HG03520 (cell line): Measurements from ENCODE around the gene SLC29A4.
"Not testable (repeated sequence)": the region's sequence is repeated elsewhere in the genome, so short reads cannot be mapped to it uniquely, and the experiment has no call there.

Experiments
- ATAC-seq: cut with Tn5 transposase; IDR thresholded peaks from one replicate; pipeline ENCODE4 v1.9.1; 2021; ENCODE audit warnings: mild to moderate bottlenecking, moderate library complexity; ENCODE audit not compliant: unreplicated experiment

Gene SLC29A4

GRCh38 chr7:5295039-5296014 lies 12.6 kb downstream of the SLC29A4 start:
- no peak for ATAC-seq

- ATAC-seq = no peak
These were observed 13.4 kb downstream of the SLC29A4 start for GRCh38 chr7:5296015-5296610.

- no peak for ATAC-seq
These were observed 14.0 kb downstream of the SLC29A4 start for GRCh38 chr7:5296611-5297226.

GRCh38 chr7:5300366-5300765 lies 17.6 kb downstream of the SLC29A4 start:
- no peak for ATAC-seq

GRCh38 chr7:5302577-5302976 lies 19.8 kb downstream of the SLC29A4 start:
- ATAC-seq = no peak

- ATAC-seq = no peak
These were observed 20.3 kb downstream of the SLC29A4 start for GRCh38 chr7:5303061-5303460.

- ATAC-seq = no peak
These were observed 21.1 kb downstream of the SLC29A4 start for GRCh38 chr7:5303591-5304505.

- not testable (repeated sequence) for ATAC-seq
These were observed 22.3 kb downstream of the SLC29A4 start for GRCh38 chr7:5305050-5305449.

GRCh38 chr7:5307221-5308142 lies 24.7 kb downstream of the SLC29A4 start:
- ATAC-seq = not testable (repeated sequence)

- ATAC-seq = no peak
These were observed 26.4 kb downstream of the SLC29A4 start for GRCh38 chr7:5309146-5309545.

GRCh38 chr7:5310822-5311405 lies 28.2 kb downstream of the SLC29A4 start:
- ATAC-seq = no peak

GRCh38 chr7:5312276-5313070 lies 29.7 kb downstream of the SLC29A4 start:
- not testable (repeated sequence) for ATAC-seq

- not testable (repeated sequence) for ATAC-seq
These were observed 30.5 kb downstream of the SLC29A4 start for GRCh38 chr7:5313076-5313885.

- no peak for ATAC-seq
These were observed 32.1 kb downstream of the SLC29A4 start for GRCh38 chr7:5314864-5315263.

GRCh38 chr7:5315761-5316160 lies 33.0 kb downstream of the SLC29A4 start:
- ATAC-seq = no peak

GRCh38 chr7:5318613-5319012 lies 35.9 kb downstream of the SLC29A4 start:
- ATAC-seq = not testable (repeated sequence)

GRCh38 chr7:5320391-5320790 lies 37.6 kb downstream of the SLC29A4 start:
- ATAC-seq = no peak
